PC-3 (cell line): ENCODE measurements around the gene TMPRSS3. TPM values are rescaled to one million over a fixed set of nuclear protein-coding genes. Genes with fewer than 3 reads are reported as not detected.

Experiments
- ATAC-seq: fragments of 200-7000 bp; cut with Tn5 transposase; 2 replicates; pipeline ENCODE4 v1.9.1; 2020; ENCODE audit warnings: mild to moderate bottlenecking, moderate library complexity
- BruUV-seq: library from RNA; stranded (reverse); fragments of 400-500 nt; replicated peaks from 2 replicates; lab custom pipeline; 2021; lab: Mats Ljungman, UMichigan
- CTCF ChIA-PET: fragments of 300-600 bp; sonication (Branson Sonifier 250); formaldehyde crosslinking; loops from one replicate; lab custom pipeline; 2022; ENCODE audit warnings: antibody characterized with exemption; lab: Charles Lee
- POLR2A ChIA-PET: fragments of 300-600 bp; sonication (Branson Sonifier 250); formaldehyde crosslinking; loops from one replicate; lab custom pipeline; 2022; ENCODE audit warnings: antibody characterized with exemption; ENCODE audit not compliant: unreplicated experiment; lab: Charles Lee
- DNase-seq: peaks from one replicate; pipeline ENCODE4 v3.0.0-alpha.2; 2015
- H2AFZ ChIP-seq: fragments of 300-600 bp; sonication (generic); 2 replicates; pipeline ENCODE4 v1.6.0; 2016; ENCODE audit warnings: antibody characterized with exemption, low read length
- H3F3A ChIP-seq: fragments of 300-600 bp; sonication (generic); one replicate; pipeline ENCODE4 v1.6.0; 2017; ENCODE audit warnings: antibody characterized with exemption, low read length, control low read depth, mild to moderate bottlenecking; ENCODE audit not compliant: unreplicated experiment
- H3K27ac ChIP-seq: fragments of 300-600 bp; sonication (generic); 2 replicates; pipeline ENCODE4 v1.5.1; 2016; ENCODE audit warnings: mild to moderate bottlenecking, low read length
- H3K27me3 ChIP-seq: fragments of 300-600 bp; sonication (generic); 2 replicates; pipeline ENCODE4 v1.6.1; 2016; ENCODE audit warnings: low read length, mixed read lengths
- H3K36me3 ChIP-seq: fragments of 300-600 bp; sonication (generic); 2 replicates; pipeline ENCODE4 v1.6.1; 2016; ENCODE audit warnings: low read depth, mixed run types, low read length, mixed read lengths
- H3K4me1 ChIP-seq: fragments of 300-600 bp; sonication (generic); 2 replicates; pipeline ENCODE4 v1.5.1; 2016; ENCODE audit warnings: low read length; ENCODE audit not compliant: insufficient read depth
- H3K4me2 ChIP-seq: fragments of 300-600 bp; sonication (generic); 2 replicates; pipeline ENCODE4 v1.6.0; 2016; ENCODE audit warnings: low read length
- H3K4me3 ChIP-seq: fragments of 300-600 bp; sonication (generic); 2 replicates; pipeline ENCODE4 v1.5.1; 2016; ENCODE audit warnings: mild to moderate bottlenecking, low read length, mixed read lengths
- H3K79me2 ChIP-seq: fragments of 300-600 bp; sonication (generic); 2 replicates; pipeline ENCODE4 v1.6.1; 2017; ENCODE audit warnings: low read length, mixed read lengths
- H3K9ac ChIP-seq: fragments of 300-600 bp; sonication (generic); 2 replicates; pipeline ENCODE4 v1.6.0; 2016; ENCODE audit warnings: mild to moderate bottlenecking, low read length
- H3K9me2 ChIP-seq: fragments of 300-600 bp; sonication (generic); replicated peaks from 2 replicates; pipeline ENCODE4 v1.6.1; 2016; ENCODE audit warnings: mixed run types, low read length, mixed read lengths
- H3K9me3 ChIP-seq: fragments of 300-600 bp; sonication (generic); 2 replicates; pipeline ENCODE4 v1.6.1; 2016; ENCODE audit warnings: low read length, mixed read lengths
- H4K20me1 ChIP-seq: fragments of 300-600 bp; sonication (generic); 2 replicates; pipeline ENCODE4 v1.6.1; 2016; ENCODE audit warnings: low read length, mixed read lengths
- EZH2 ChIP-seq: fragments of 300-600 bp; sonication (generic); IDR thresholded peaks from one replicate; pipeline ENCODE4 v1.6.1; 2017; ENCODE audit warnings: antibody characterized with exemption, mild to moderate bottlenecking, low read length; ENCODE audit not compliant: unreplicated experiment
- EZH2phosphoT487 ChIP-seq: fragments of 300-600 bp; sonication (generic); IDR thresholded peaks from 2 replicates; pipeline ENCODE4 v1.6.1; 2018; ENCODE audit warnings: mild to moderate bottlenecking, antibody characterized with exemption, low read length, borderline replicate concordance
- intact Hi-C: fragments of 100-400 bp; cut with micrococcal nuclease; formaldehyde crosslinking; loops from 2 replicates; pipeline ENCODE4 v1.9.0; 2023
- total RNA-seq: library from RNA; depleted of rRNA; stranded (reverse); fragments of >200 nt; gene quantifications from 2 replicates; pipeline ENCODE4 v1.2.3, GENCODE V29; 2014
- TF ChIP-seq, protein P1 (sequence below): fragments of 300-600 bp; sonication (generic); conservative IDR thresholded peaks from 2 replicates; pipeline ENCODE4 v1.5.1; 2017; ENCODE audit warnings: antibody characterized with exemption, low read depth, mild to moderate bottlenecking, low read length

TMPRSS3 gene
- total RNA-seq, 1 experiment from 2014 or later, result not detected

GRCh38 chr21:42388740-42389448 is 7.0 kb downstream of the TMPRSS3 start:
- CTCF ChIA-PET, result interaction anchor here (0.6 kb wide), 1 partner anchor 71 kb away, joined by 3 read pairs; no protein-coding TSS in a partner anchor
- H2AFZ ChIP-seq, result peak overlapping the region; percentile 1

GRCh38 chr21:42387843-42388340 is 8.0 kb downstream of the TMPRSS3 start:
- TF ChIP-seq EZH2 (no peak), EZH2phosphoT487 (no peak)
- TF ChIP-seq, protein P1, sequence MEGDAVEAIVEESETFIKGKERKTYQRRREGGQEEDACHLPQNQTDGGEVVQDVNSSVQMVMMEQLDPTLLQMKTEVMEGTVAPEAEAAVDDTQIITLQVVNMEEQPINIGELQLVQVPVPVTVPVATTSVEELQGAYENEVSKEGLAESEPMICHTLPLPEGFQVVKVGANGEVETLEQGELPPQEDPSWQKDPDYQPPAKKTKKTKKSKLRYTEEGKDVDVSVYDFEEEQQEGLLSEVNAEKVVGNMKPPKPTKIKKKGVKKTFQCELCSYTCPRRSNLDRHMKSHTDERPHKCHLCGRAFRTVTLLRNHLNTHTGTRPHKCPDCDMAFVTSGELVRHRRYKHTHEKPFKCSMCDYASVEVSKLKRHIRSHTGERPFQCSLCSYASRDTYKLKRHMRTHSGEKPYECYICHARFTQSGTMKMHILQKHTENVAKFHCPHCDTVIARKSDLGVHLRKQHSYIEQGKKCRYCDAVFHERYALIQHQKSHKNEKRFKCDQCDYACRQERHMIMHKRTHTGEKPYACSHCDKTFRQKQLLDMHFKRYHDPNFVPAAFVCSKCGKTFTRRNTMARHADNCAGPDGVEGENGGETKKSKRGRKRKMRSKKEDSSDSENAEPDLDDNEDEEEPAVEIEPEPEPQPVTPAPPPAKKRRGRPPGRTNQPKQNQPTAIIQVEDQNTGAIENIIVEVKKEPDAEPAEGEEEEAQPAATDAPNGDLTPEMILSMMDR, result no peak
- Histone ChIP-seq H2AFZ (no peak overlapping the region), H3K4me1 (peaks cover 31% of the 10 kb centered on the region), H3K4me2 (no peak overlapping the region), H3K9me3 (no peaks in the 10 kb centered on the region), H4K20me1 (no peaks in the 10 kb centered on the region), H3K79me2 (no peaks in the 10 kb centered on the region), H3K9ac (no peak overlapping the region), H3F3A (no peaks in the 10 kb centered on the region), H3K4me3 (no peak overlapping the region), H3K27me3 (no peaks in the 10 kb centered on the region), H3K9me2 (no peaks in the 10 kb centered on the region), H3K36me3 (no peaks in the 10 kb centered on the region), H3K27ac (no peak overlapping the region)
- CTCF ChIA-PET, result interaction anchor here (0.5 kb wide), 1 partner anchor 627 kb away, joined by 3 read pairs; no protein-coding TSS in a partner anchor
- ATAC-seq (no peak), DNase-seq (no peak)
- POLR2A ChIA-PET, result no interaction called here
- no TSS peak for BruUV-seq
- intact Hi-C loops, result no loop called here

More at GRCh38 chr21:42388740-42389448, 7.0 kb downstream of the TMPRSS3 start:
- DNase-seq (no peak), ATAC-seq (no peak)
- TF ChIP-seq EZH2 (no peak), EZH2phosphoT487 (no peak)
- TF ChIP-seq, protein P1, result no peak
- peaks cover 38% of the 10 kb centered on the region for H3K4me1 ChIP-seq
- no peaks in the 10 kb centered on the region for H3K9me2 ChIP-seq
- H3K27me3 ChIP-seq, result no peaks in the 10 kb centered on the region
- no peaks in the 10 kb centered on the region for H3K9me3 ChIP-seq
- peak overlapping the region; percentile 25 for H3K4me2 ChIP-seq
- H3K9ac ChIP-seq, result 0 out of 2 replicates have a peak overlapping the region, but pooled peaks have one; percentile 5
- no peaks in the 10 kb centered on the region for H3K79me2 ChIP-seq
- no peak overlapping the region for H3K4me3 ChIP-seq
- peak overlapping the region; percentile 70 for H3K27ac ChIP-seq
- intact Hi-C loops, result loop anchor here (1.0 kb wide), 1 partner anchor 14 kb away; the partner anchor contains the start of gene UBASH3A
- no peaks in the 10 kb centered on the region for H3K36me3 ChIP-seq
- no peaks in the 10 kb centered on the region for H3F3A ChIP-seq
- POLR2A ChIA-PET, result no interaction called here
- no TSS peak for BruUV-seq
- no peaks in the 10 kb centered on the region for H4K20me1 ChIP-seq

GRCh38 chr21:42387164-42387563 is 8.7 kb downstream of the TMPRSS3 start:
- Histone ChIP-seq H3K4me2 (no peak overlapping the region), H3K4me1 (peaks cover 28% of the 10 kb centered on the region), H3K9ac (no peak overlapping the region), H3K79me2 (no peaks in the 10 kb centered on the region), H3K27ac (no peak overlapping the region), H3K27me3 (no peaks in the 10 kb centered on the region), H3K9me2 (no peaks in the 10 kb centered on the region), H3K4me3 (no peak overlapping the region), H3F3A (no peaks in the 10 kb centered on the region), H2AFZ (no peak overlapping the region), H3K36me3 (no peaks in the 10 kb centered on the region), H3K9me3 (no peaks in the 10 kb centered on the region), H4K20me1 (no peaks in the 10 kb centered on the region)
- DNase-seq (no peak), ATAC-seq (no peak)
- intact Hi-C loops, result no loop called here
- no TSS peak for BruUV-seq
- CTCF ChIA-PET, result interaction anchor here (0.5 kb wide), 1 partner anchor 626 kb away, joined by 3 read pairs; no protein-coding TSS in a partner anchor
- POLR2A ChIA-PET, result no interaction called here
- TF ChIP-seq EZH2phosphoT487 (no peak), EZH2 (no peak)
- TF ChIP-seq, protein P1, result no peak
